ENCODE data around the gene MYLK.
"Not testable (repeated sequence)": the region's sequence is repeated elsewhere in the genome, so short reads cannot be mapped to it uniquely, and the experiment has no call there.

MYLK gene

GRCh38 chr3:123618076-123618708, 265.9 kb downstream of the MYLK start:
- DNase-seq = no peak

- no peak for DNase-seq
Measured at GRCh38 chr3:123616593-123616992, 267.5 kb downstream of the MYLK start.

DNA sequence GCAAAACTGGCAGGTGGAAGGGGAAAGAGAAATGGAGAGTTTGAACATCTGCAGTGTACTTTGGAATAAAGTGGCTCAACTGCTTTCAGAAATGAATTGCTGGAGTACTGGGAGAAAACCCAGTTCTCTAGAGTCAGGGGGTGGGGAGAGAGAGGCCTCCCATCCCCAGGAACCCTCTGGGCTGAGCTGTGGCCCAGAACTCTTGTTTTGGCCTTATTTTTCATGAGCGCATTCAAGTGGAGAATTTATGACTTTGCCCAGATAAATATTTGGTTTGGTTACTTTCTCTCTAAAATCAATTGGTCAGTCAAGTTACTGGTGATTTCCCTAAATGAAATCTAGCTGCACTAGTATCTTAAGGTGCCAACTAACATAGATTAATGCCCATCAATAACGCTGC, 270.6 kb downstream of the MYLK start:
- no peak for DNase-seq

DNA sequence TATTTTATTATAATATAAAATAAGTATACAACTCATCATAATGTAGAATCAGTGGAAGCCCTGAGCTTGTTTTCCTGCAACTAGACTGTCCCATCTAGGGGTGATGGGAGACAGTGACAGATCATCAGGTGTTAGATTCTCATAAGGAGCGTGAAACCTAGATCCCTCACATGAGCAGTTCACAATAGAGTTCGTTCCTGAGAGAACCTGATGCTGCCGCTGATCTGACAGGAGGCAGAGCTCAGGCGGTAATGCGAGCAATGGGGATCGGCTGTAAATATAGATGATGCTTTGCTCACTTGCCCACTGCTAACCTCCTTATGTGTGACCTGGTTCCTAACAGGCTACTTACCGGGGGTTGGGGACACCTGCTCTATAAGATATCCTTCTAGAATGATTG, 272.5 kb downstream of the MYLK start:
- DNase-seq = not testable (repeated sequence)

DNA sequence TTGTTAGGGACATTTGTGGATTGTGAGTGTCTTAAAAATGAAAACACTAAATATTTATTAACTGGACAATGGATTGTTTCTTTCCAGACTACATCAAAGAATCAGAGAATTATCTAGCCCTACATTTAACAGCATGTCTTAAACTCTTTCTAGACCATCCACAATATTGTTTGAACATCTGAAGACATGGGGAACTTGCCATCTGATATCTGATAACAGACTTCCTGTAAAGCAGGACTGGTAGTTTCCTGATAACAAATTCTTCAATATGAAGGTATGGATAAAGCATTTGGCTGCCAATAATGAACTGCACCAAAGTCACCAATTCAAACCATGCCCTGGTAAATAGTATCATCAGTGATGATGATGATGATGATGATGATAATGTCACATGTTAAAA, 273.1 kb downstream of the MYLK start:
- DNase-seq = no peak

DNA sequence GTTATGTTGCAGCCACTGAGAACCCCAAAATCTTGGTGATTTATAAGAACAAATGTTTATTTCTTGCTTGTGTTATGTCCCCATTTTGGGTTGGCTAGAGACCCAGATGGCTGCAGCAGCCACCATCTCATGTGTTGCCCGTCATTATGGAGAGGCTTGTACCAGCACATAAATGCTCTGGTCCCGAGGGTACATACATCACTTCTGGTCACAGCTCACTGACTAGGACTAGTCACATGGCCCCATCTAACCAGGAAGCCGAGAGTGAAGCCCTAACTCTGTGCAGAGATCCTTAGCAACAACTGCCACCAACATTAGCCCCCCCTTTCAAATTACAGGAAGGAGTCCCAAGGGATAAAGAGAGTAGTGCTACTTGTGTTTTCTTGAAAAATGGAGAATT, 273.8 kb downstream of the MYLK start:
- no peak for DNase-seq

DNA sequence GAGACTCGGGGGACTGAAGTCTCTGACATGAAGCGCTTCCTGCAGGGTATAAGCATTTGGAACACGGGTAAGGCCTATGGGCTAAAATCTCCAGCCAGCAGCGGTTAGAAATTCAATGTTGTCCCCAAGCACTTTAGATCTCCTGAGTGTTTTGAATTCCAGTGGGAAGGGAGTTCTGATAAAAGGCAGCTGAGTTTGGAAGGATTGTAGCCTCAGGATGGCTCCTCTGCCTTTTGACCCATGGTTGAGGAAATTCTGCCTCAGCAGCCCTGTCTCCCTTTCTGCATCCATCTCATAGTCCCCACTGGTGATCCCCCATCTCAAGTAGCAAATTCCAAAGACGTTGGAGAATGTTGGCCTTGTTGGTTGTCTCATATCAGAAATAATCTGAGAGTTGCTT, 275.1 kb downstream of the MYLK start:
- DNase-seq = no peak

DNA sequence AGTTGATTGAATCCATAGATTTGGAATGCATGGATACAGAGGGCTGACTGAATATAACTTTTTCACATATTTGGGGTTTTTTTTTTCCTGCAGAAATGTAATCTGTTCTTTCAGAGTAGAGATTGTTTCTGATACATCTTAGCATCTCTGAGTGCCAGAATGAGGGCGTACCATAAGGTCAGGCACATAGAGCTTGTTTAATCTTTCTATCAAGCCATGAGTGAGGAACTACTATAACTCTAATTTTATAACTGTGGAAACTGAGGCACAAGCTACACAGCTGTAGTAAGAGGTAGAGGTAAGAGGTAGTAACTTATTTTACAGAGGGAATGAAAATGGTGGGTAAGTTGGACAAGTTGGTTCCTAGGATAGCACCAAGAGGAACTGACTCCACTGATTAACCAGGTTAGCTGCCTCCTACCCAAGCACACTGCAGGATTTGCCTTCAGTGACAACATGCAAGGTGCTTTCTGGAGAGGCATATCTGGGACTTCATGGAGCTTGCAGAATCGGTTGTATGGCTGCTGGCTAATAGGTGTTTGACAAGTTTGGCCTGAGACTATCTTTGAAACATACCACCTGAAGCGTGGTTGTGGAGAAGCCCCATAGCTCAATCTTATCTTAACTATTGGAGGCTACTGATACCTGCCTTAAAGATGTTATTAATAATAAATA, 275.7 kb downstream of the MYLK start:
- DNase-seq = no peak

GRCh38 chr3:123606527-123606926, 277.6 kb downstream of the MYLK start:
- no peak for DNase-seq

DNA sequence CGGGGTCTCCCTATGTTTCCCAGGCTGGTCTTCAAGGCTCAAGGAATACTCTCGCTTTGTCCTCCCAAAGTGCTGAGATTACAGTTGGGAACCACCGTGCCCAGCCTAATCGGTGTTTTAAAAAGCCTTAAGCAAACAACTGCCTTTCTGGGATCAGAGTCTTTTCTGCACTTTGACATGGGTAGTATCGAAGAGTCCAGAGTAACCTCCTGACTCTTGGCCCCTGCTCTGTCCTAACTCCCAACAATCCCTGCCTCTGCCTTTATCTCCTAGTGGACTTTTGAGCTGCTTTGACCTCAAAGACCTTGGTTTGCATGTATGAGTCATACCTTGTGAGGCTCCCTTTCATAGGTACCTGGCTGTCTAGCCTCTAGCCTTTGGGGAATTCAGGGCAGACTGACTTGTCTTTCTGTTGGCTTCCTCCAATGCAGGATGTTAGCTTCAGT, 278.3 kb downstream of the MYLK start:
- no peak for DNase-seq

DNA sequence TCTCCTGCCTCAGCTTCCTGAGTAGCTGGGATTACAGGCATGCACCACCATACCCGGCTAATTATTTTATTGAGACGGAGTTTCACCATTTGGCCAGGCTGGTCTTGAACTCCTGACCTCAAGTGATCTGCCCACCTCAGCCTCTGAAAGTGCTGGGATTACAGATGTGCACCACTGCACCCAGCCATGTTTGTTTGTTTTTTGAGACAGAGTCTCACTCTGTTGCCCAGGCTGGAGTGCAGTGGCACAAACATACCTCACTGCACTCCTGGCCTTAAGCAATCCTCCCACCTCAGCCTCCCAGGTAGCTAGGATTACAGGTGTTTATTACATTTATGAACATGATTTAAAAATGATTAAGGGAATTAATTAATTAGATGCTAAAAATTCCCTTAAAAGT, 281.0 kb downstream of the MYLK start:
- DNase-seq = not testable (repeated sequence)

GRCh38 chr3:123602325-123602724, 281.8 kb downstream of the MYLK start:
- DNase-seq = no peak

GRCh38 chr3:123600863-123601262, 283.3 kb downstream of the MYLK start:
- not testable (repeated sequence) for DNase-seq

- DNase-seq = no peak
Measured at GRCh38 chr3:123597561-123597960, 286.6 kb downstream of the MYLK start.

- DNase-seq = no peak
Measured at GRCh38 chr3:123595396-123596180, 288.5 kb downstream of the MYLK start.

DNA sequence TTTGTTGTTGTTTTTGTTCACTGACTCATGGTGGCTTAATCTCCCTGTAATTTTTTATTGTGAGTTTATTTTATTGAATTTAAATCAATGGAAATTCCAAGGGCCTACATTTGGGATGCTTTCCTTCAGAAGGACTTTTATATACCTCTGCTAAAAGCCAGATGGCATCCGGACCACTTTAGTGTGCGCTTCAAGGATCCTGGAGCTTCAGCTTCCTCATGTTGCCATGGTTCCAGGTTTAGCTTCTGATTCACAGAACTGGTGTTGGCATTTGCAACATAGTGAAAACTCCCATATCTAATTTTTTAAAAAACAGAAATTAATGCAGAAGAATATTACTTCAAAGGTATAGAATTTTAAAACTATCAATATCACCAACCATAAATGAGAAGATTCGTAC, 290.8 kb downstream of the MYLK start:
- no peak for DNase-seq

DNA sequence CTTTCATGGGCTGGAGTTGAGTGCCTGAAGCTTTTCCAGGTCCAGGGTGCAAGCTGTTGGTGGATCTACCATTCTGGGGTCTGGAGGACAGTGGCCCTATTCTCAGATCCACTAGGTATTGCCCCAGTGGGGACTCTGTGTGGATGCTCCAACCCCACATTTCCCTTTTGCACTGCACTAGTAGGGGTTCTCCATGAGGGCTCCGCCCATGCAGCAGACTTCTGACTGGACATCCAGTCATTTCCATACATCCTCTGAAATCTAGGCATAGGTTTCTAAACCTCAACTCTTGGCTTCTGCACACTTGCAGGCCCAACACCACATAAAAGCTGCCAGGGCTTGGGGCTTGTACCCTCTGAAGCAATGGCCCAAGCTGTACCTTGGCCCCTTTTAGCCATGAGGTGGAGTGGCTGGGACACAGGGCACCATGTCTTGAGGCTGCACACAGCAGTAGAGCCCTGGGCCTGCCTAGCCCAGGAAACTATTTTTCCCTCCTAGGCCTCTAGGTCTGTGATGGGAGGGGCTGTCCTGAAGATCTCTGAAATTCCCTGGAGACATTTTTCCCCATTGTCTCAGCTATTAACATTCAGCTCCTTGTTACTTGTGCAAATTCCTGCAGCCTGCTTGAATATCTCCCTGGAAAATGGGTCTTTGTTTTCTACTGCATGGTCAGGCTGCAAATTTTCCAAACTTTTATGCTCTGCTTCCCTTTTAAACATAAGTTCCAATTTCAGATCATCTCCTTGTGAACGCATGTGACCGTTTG, 293.3 kb downstream of the MYLK start:
- DNase-seq = no peak

GRCh38 chr3:123587401-123587800, 296.7 kb downstream of the MYLK start:
- DNase-seq = no peak

- no peak for DNase-seq
Measured at GRCh38 chr3:123586968-123587367, 297.2 kb downstream of the MYLK start.

DNA sequence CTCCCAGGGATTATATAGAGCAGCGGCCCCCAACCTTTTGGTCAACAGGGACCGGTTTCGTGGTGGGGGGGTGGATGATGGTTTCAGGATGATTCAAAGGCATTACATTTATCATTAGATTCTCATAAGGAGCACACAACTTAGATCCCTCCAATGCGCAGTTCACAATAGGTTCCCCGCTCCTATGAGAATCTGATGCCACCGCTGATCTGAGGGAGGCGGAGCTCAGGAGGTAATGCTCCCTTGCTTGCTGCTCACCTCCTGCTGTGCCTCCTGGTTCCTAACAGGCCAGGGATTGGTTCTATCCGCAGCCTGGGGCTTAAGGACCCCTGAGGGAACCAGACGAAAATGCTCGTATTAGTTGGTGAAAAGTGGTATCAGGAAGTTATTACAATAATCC, 298.0 kb downstream of the MYLK start:
- peak; percentile 73 for DNase-seq

- peak; percentile 98 for DNase-seq
Measured at GRCh38 chr3:123584988-123585937, 298.9 kb downstream of the MYLK start, which contains the start of gene HACD2. HACD2 (minus strand) TSS chr3:123585053; CDS start chr3:123585027, 26 bp downstream.

All from NCI-H2029 (cell line).